H9 (cell line): ENCODE measurements around the gene MGAM2. TPM values are rescaled to one million over a fixed set of nuclear protein-coding genes. Genes with fewer than 3 reads are reported as not detected.

Source experiments
- DNase-seq: peaks from one replicate; pipeline ENCODE4 v3.0.0-alpha.2; 2017
- H2AFZ ChIP-seq: one replicate; pipeline ENCODE4 v1.6.1; 2013; ENCODE audit warnings: mild to moderate bottlenecking, low read length, control low read depth, moderate library complexity
- H2AK5ac ChIP-seq: 2 replicates; pipeline ENCODE4 v1.6.1; 2013; ENCODE audit warnings: low read length, control low read depth, mixed read lengths; ENCODE audit not compliant: insufficient read length
- H2BK120ac ChIP-seq: one replicate; pipeline ENCODE4 v1.6.1; 2013; ENCODE audit warnings: low read depth, mild to moderate bottlenecking, low read length, control low read depth, inconsistent platforms; ENCODE audit not compliant: poor library complexity, severe bottlenecking
- H2BK12ac ChIP-seq: 2 replicates; pipeline ENCODE4 v1.6.1; 2013; ENCODE audit warnings: low read length, control low read depth, mixed read lengths, low read depth; ENCODE audit not compliant: insufficient read length
- H2BK15ac ChIP-seq: 2 replicates; pipeline ENCODE4 v1.6.1; 2013; ENCODE audit warnings: low read depth, low read length, control low read depth
- H2BK20ac ChIP-seq: one replicate; pipeline ENCODE4 v1.6.1; 2013; ENCODE audit warnings: low read depth, mild to moderate bottlenecking, low read length, control low read depth, inconsistent platforms; ENCODE audit not compliant: poor library complexity, severe bottlenecking
- H2BK5ac ChIP-seq: 2 replicates; pipeline ENCODE4 v1.6.1; 2013; ENCODE audit warnings: low read length, control low read depth, mixed read lengths; ENCODE audit not compliant: insufficient read length
- H3K14ac ChIP-seq: 2 replicates; pipeline ENCODE4 v1.6.1; 2013; ENCODE audit warnings: low read length, control low read depth; ENCODE audit not compliant: insufficient read depth
- H3K18ac ChIP-seq: 2 replicates; pipeline ENCODE4 v1.6.1; 2013; ENCODE audit warnings: low read depth, mild to moderate bottlenecking, mixed read lengths, low read length, control low read depth; ENCODE audit not compliant: insufficient read length
- H3K23ac ChIP-seq: 2 replicates; pipeline ENCODE4 v1.6.1; 2013; ENCODE audit warnings: low read length, control low read depth, mixed read lengths, low read depth; ENCODE audit not compliant: insufficient read length
- H3K23me2 ChIP-seq: 2 replicates; pipeline ENCODE4 v1.6.1; 2013; ENCODE audit warnings: low read depth, mild to moderate bottlenecking, mixed read lengths, low read length, control low read depth; ENCODE audit not compliant: insufficient read length, poor library complexity, severe bottlenecking
- H3K27ac ChIP-seq: 2 replicates; pipeline ENCODE4 v1.5.1; 2013; ENCODE audit warnings: low read length, control low read depth, mixed read lengths, low read depth; ENCODE audit not compliant: insufficient read length
- H3K27me3 ChIP-seq: 2 replicates; pipeline ENCODE4 v1.6.1; 2013; ENCODE audit warnings: low read length, control low read depth, inconsistent platforms; ENCODE audit not compliant: insufficient read depth
- H3K4ac ChIP-seq: 2 replicates; pipeline ENCODE4 v1.6.1; 2013; ENCODE audit warnings: low read depth, mild to moderate bottlenecking, control low read depth, inconsistent platforms, low read length, moderate library complexity
- H3K4me1 ChIP-seq: 2 replicates; pipeline ENCODE4 v1.6.1; 2013; ENCODE audit warnings: low read length, control low read depth, inconsistent platforms; ENCODE audit not compliant: insufficient read depth
- H3K4me2 ChIP-seq: 2 replicates; pipeline ENCODE4 v1.6.1; 2013; ENCODE audit warnings: low read length, control low read depth, mixed read lengths; ENCODE audit not compliant: insufficient read length, insufficient read depth
- H3K56ac ChIP-seq: 2 replicates; pipeline ENCODE4 v1.6.1; 2013; ENCODE audit warnings: low read depth, mild to moderate bottlenecking, mixed read lengths, low read length, control low read depth; ENCODE audit not compliant: insufficient read length
- H3K79me1 ChIP-seq: 2 replicates; pipeline ENCODE4 v1.6.1; 2013; ENCODE audit warnings: low read depth, mild to moderate bottlenecking, moderate library complexity, low read length, control low read depth, inconsistent platforms; ENCODE audit not compliant: insufficient read depth, poor library complexity, severe bottlenecking
- H3K79me2 ChIP-seq: 2 replicates; pipeline ENCODE4 v1.6.1; 2013; ENCODE audit warnings: low read length, control low read depth, inconsistent platforms; ENCODE audit not compliant: insufficient read depth
- H3K9ac ChIP-seq: 2 replicates; pipeline ENCODE4 v1.6.1; 2013; ENCODE audit warnings: low read length, control low read depth, mixed read lengths; ENCODE audit not compliant: insufficient read length; ENCODE audit errors: extremely low read depth
- H3K9me3 ChIP-seq: one replicate; pipeline ENCODE4 v1.6.1; 2013; ENCODE audit warnings: low read depth, low read length, inconsistent platforms; ENCODE audit not compliant: control insufficient read depth
- H3T11ph ChIP-seq: one replicate; pipeline ENCODE4 v1.6.1; 2013; ENCODE audit warnings: mild to moderate bottlenecking, low read length, control low read depth, inconsistent platforms
- H4K20me1 ChIP-seq: one replicate; pipeline ENCODE4 v1.6.1; 2013; ENCODE audit not compliant: control insufficient read depth, insufficient read length, insufficient read depth
- H4K5ac ChIP-seq: 2 replicates; pipeline ENCODE4 v1.6.1; 2013; ENCODE audit warnings: low read depth, mild to moderate bottlenecking, mixed read lengths, low read length, control low read depth; ENCODE audit not compliant: insufficient read length
- H4K8ac ChIP-seq: replicated peaks from 2 replicates; pipeline ENCODE4 v1.6.1; 2013; ENCODE audit warnings: low read length, control low read depth, mixed read lengths, low read depth; ENCODE audit not compliant: insufficient read length
- H4K91ac ChIP-seq: 2 replicates; pipeline ENCODE4 v1.6.1; 2013; ENCODE audit warnings: low read depth, mild to moderate bottlenecking, moderate library complexity, mixed read lengths, low read length, control low read depth; ENCODE audit not compliant: insufficient read length
- H3K27ac Mint-ChIP-seq, 3 experiments: 2 replicates in 2 of 3; 3 replicates in 1 of 3; pipeline ENCODE4 v1.8.0; 2020 to 2021; ENCODE audit warnings: mixed read lengths in 3 of 3, mild to moderate bottlenecking in 1 of 3, moderate library complexity in 1 of 3
- H3K27me3 Mint-ChIP-seq: 2 replicates; pipeline ENCODE4 v1.8.0; 2021; ENCODE audit warnings: low read depth, mild to moderate bottlenecking, moderate library complexity, mixed read lengths
- H3K36me3 Mint-ChIP-seq, 3 experiments: 2 replicates in 2 of 3; 3 replicates in 1 of 3; pipeline ENCODE4 v1.8.0; 2020 to 2021; ENCODE audit warnings: low read depth in 3 of 3, mixed read lengths in 3 of 3; ENCODE audit not compliant: insufficient read depth in 1 of 3
- H3K4me1 Mint-ChIP-seq, 2 experiments: 2 replicates each; pipeline ENCODE4 v1.8.0; 2020; ENCODE audit warnings: mixed read lengths in 2 of 2
- H3K4me3 Mint-ChIP-seq, 2 experiments: 2 replicates in 1 of 2; 3 replicates in 1 of 2; pipeline ENCODE4 v1.8.0; 2020 to 2021; ENCODE audit warnings: mild to moderate bottlenecking in 2 of 2, mixed read lengths in 2 of 2, moderate library complexity in 1 of 2
- H3K9me3 Mint-ChIP-seq, 2 experiments: 2 replicates in 1 of 2; 3 replicates in 1 of 2; pipeline ENCODE4 v1.8.0; 2020; ENCODE audit warnings: mild to moderate bottlenecking in 2 of 2, mixed read lengths in 2 of 2, moderate library complexity in 1 of 2
- CTCF ChIP-seq: fragments of 200-600 bp; sonication (generic); conservative IDR thresholded peaks from 3 replicates; pipeline ENCODE4 v1.8.0; 2021; ENCODE audit warnings: antibody characterized with exemption, mild to moderate bottlenecking
- WGBS: extraction: QIAGEN DNeasy Blood & Tissue Kit; methylation state at CpG from one replicate; pipeline ENCODE4 v1.1.7; 2013; ENCODE audit warnings: missing lambda C conversion rate, low lambda C conversion rate, mixed read lengths; ENCODE audit not compliant: insufficient read length; ENCODE audit errors: extremely low coverage; 5-methylcytosine and 5-hydroxymethylcytosine counted together
- total RNA-seq: library from RNA; stranded (reverse); gene quantifications from 2 replicates; pipeline ENCODE4 v1.2.1, GENCODE V29; 2021

The MGAM2 gene
- total RNA-seq, 1 experiment from 2014 or later = not detected

- Histone ChIP-seq H3K4me1 (no peaks in the 10 kb centered on the region), H3K23ac (no peak overlapping the region), H2BK15ac (no peak overlapping the region), H3K9me3 (no peaks in the 10 kb centered on the region), H2BK5ac (no peak overlapping the region), H4K8ac (no peak overlapping the region), H3K79me2 (no peaks in the 10 kb centered on the region), H2AFZ (no peak overlapping the region), H2BK12ac (no peak overlapping the region), H3K4me2 (no peak overlapping the region), H2BK120ac (no peak overlapping the region), H3K79me1 (no peaks in the 10 kb centered on the region), H3K27ac (no peak overlapping the region), H2AK5ac (no peak overlapping the region), H4K91ac (no peak overlapping the region), H4K5ac (no peak overlapping the region), H3K56ac (no peak overlapping the region), H3K14ac (no peak overlapping the region), H3K27me3 (no peaks in the 10 kb centered on the region), H3K4ac (no peak overlapping the region), H2BK20ac (no peak overlapping the region), H3K9ac (no peak overlapping the region), H3K23me2 (no peaks in the 10 kb centered on the region), H3T11ph (no peak overlapping the region), H4K20me1 (no peaks in the 10 kb centered on the region), H3K18ac (no peak overlapping the region)
- Mint-ChIP-seq H3K27ac (no peak overlapping the region; a peak in 1 of 7 replicates), H3K27me3 (no peaks in the 10 kb centered on the region), H3K36me3 (no peaks in the 10 kb centered on the region), H3K4me1 (peaks cover 5 to 6% of the 10 kb centered on the region in 2 experiments; a peak in 3 of 4 replicates), H3K4me3 (no peak overlapping the region), H3K9me3 (no peaks in the 10 kb centered on the region; a peak in 1 of 5 replicates)
- no peak for DNase-seq
- TF ChIP-seq CTCF = no peak
- no CpG with 5 or more reads among the region's 3 CpGs for WGBS
These were observed 11.7 kb downstream of the MGAM2 start for GRCh38 chr7:142123184-142123583.
